ENCODE measurements around the gene SNX21.

GRCh38 chr20:45833883-45834796 is 541 bp downstream of the SNX21 start:
- TF ChIP-seq POLR2A (IDR thresholded peaks at IDR 0.05): peak; percentile 41 to 80
- peak in 1 of 4 experiments; percentile 21 for TF ChIP-seq CTCF (IDR thresholded peaks at IDR 0.05)

Measured in uterus (tissue), 2 donors.